Activated T-cell treated with anti-CD3 and anti-CD28 coated beads, Interleukin-2, amount 50 U/mL, for 48 hours (primary cell): Measurements from ENCODE around the gene APOC4.
"Not testable (repeated sequence)": the region's sequence is repeated elsewhere in the genome, so short reads cannot be mapped to it uniquely, and the experiment has no call there.

Source experiments
- DNase-seq, 2 experiments: peaks; one replicate each; pipeline ENCODE4 v3.0.0-alpha.2; 2020

The APOC4 gene, protein sequence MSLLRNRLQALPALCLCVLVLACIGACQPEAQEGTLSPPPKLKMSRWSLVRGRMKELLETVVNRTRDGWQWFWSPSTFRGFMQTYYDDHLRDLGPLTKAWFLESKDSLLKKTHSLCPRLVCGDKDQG

DNA sequence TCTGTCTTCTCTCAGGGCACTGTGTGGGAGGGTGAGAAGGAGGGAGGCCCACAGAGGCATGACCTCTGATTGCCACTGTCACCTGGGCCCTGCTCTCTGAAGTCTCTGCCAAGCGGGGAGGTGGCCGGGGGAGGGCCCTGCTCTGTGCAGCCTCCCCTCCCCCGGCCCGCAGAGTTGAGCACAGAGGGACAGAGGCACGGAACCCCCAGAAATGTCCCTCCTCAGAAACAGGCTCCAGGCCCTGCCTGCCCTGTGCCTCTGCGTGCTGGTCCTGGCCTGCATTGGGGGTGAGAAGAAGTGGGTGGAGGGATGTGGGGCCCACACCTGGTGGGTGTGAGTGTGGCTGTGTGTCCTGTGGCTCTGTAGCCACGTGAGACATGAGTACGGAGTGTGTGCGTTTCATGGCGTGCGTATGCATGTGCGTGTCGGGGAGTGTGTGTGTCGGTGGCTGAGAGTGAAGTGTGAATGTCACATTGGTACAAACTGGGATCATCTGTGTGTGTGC is at the start of gene APOC4:
APOC4 (plus strand) TSS at position 171 of the 505 bp plus-strand sequence; CDS start at position 212, 41 bp downstream.
- DNase-seq = no peak

DNA sequence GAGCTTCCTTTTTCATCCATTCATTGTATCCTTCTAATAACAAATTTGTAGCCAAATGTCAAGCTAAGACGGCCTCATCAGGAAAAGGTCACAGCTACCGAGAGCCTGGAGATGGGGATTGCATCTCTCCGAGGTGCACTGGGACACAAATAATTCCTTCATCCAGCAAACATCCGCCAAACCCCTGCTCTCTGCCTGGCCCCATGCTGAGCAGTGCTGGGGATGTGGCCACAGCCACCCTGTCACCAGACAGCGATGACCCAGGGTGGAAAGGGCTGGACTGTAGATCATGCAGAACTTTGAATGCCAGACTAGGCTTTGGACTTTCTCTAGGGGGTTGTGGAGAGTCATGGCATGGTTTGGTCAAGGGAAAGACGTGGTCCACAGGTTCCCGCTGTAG is 49.1 kb upstream of the APOC4 start:
- DNase-seq = no peak

DNA sequence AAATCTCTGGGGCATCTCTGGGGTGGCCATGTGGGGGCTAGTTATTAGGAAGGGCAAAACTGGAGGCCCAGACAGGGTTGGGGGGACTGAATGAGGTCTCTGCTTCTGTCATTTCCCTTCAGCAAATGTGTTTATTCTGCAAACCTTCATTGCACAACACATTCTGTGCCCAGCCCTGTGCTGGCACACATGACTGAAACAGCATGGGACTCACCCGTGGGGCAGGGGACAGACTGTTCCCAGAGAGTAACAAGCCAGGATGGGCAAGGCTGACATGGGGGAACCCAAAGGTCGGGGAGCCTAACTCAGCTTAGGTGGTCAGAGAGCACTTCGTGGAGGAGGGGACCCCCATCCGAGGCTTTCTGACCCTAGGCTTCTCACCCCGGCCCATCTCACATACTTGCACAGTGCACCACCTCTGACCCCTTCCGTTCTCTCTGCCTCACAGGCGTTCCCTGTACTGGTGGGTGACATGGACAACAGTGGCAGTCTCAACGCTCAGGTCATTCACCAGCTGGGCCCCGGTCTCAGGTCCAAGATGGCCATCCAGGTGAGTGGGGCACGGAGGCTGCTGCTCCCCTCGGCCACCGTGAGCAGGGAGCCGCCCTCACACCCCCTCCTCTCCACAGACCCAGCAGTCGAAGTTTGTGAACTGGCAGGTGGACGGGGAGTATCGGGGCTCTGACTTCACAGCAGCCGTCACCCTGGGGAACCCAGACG is 48.5 kb upstream of the APOC4 start:
- no peak for DNase-seq

DNA sequence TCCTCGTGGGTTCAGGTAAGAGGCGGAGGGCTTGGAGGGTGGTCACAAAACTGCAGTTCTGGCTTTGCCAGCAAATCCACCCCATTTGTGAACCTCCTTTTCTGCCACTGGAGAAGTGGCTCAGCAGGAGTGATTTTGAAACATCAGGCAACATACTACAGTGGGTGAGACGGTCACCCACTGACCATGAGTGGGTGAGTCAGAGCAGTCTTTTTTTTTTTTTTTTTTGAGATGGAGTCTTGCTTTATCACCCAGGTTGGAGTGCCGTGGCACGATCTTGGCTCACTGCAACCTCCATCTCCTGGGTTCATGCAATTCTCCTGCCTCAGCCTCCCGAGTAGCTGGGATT is 48.0 kb upstream of the APOC4 start:
- DNase-seq = no peak

DNA sequence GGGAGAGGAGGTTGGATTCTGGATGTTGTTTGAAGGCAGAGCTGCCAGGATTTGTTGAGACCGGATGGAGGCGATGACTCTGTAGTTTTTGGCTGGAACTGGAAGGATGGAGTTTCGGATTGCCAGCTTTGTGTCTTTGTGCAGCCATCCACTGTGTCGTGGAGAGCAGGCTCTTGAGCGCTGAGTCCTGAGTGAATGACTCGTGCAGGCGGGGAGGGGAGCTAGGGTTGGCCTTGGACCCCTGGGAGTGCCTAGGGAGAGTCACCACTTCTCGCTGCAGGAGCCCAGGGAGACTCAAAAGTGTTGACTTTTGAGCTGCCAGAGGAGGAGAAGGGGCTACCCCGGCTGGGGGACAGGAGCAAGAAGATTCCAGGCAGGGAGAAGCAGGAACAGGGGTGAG is 47.1 kb upstream of the APOC4 start:
- DNase-seq = no peak

DNA sequence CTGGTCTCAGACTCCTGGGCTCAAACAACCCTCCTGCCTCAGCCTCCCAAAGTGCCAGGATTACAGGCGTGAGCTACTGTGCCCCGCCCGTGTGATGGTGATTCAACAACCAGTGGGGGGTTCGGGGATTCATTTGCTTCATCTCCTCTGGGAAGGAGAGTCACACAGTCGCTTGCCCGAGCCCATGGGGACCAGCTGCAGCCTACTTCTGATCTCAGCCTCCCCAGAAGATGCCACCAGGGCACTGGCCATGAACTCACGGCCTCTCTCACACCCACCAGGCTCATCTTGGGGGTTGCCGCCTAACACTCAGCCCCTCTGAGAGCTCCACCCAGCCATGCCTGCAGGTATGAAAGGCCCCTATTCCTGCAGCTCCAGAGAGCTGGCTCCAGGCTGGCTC is 44.2 kb upstream of the APOC4 start:
- DNase-seq = no peak

DNA sequence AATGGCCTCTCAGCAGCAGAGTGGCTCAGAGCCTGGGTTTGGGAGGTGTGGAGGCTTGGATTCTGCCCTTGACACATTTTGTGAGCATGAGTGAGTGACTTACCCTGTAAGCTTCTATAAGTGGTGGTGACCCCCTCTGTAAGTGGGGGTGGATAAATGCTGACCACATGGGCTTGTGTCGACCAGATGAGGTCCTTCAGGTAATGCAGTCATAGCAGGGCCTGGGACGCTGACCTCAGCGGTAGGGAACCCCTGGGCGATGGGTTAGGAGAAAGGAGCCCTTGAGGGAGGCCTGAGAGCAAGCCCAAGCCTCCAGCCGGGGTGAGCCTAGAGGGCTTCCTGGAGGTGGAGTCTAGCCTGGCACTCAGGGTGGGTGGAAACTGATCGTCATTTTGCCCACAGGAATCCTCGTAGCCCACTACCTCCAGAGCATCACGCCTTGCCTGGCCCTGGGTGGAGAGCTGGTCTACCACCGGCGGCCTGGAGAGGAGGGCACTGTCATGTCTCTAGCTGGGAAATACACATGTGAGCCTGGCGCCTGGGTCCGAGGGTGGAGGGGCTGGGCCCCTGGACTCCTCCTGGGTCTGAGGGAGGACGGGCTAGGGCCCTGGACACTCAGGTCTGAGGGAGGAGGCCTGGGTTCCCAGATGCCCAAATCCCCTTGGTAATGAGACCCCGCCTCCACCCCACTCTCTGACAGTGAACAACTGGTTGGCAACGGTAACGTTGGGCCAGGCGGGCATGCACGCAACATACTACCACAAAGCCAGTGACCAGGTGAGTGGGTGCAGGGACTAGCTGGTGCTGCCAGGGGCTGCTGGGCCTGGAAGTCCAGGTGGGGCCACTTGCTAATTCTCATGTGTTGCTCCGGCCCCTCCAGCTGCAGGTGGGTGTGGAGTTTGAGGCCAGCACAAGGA is 41.5 kb upstream of the APOC4 start:
- no peak for DNase-seq

DNA sequence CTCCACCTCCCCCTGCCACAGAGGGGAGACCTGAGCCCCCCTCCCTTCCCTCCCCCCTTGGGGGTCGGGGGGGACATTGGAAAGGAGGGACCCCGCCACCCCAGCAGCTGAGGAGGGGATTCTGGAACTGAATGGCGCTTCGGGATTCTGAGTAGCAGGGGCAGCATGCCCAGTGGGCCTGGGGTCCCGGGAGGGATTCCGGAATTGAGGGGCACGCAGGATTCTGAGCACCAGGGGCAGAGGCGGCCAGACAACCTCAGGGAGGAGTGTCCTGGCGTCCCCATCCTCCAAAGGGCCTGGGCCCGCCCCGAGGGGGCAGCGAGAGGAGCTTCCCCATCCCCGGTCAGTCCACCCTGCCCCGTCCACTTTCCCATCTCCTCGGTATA is 38.8 kb upstream of the APOC4 start:
- no peak for DNase-seq

DNA sequence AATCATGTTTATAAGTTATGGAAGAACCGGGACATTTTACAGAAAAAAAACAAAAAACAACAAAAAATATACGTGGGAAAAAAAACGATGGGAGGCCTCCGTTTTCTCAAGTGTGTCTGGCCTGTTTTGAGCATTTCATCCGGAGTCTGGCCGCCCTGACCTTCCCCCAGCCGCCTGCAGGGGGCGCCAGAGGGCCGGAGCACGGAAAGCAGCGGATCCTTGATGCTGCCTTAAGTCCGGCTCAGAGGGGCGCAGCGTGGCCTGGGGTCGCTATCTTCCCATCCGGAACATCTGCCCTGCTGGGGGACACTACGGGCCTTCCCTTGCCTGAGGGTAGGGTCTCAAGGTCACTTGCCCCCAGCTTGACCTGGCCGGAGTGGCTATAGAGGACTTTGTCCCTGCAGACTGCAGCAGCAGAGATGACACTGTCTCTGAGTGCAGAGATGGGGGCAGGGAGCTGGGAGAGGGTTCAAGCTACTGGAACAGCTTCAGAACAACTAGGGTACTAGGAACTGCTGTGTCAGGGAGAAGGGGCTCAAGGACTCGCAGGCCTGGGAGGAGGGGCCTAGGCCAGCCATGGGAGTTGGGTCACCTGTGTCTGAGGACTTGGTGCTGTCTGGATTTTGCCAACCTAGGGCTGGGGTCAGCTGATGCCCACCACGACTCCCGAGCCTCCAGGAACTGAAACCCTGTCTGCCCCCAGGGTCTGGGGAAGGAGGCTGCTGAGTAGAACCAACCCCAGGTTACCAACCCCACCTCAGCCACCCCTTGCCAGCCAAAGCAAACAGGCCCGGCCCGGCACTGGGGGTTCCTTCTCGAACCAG is 38.2 kb upstream of the APOC4 start:
- peak; percentile 88 to 90 for DNase-seq

DNA sequence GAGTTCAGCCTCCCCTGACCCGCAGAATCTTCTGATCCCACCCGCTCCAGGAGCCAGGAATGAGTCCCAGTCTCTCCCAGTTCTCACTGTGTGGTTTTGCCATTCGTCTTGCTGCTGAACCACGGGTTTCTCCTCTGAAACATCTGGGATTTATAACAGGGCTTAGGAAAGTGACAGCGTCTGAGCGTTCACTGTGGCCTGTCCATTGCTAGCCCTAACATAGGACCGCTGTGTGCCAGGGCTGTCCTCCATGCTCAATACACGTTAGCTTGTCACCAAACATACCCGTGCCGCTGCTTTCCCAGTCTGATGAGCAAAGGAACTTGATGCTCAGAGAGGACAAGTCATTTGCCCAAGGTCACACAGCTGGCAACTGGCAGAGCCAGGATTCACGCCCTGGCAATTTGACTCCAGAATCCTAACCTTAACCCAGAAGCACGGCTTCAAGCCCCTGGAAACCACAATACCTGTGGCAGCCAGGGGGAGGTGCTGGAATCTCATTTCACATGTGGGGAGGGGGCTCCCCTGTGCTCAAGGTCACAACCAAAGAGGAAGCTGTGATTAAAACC is 37.5 kb upstream of the APOC4 start:
- DNase-seq = peak; percentile 43 to 44

DNA sequence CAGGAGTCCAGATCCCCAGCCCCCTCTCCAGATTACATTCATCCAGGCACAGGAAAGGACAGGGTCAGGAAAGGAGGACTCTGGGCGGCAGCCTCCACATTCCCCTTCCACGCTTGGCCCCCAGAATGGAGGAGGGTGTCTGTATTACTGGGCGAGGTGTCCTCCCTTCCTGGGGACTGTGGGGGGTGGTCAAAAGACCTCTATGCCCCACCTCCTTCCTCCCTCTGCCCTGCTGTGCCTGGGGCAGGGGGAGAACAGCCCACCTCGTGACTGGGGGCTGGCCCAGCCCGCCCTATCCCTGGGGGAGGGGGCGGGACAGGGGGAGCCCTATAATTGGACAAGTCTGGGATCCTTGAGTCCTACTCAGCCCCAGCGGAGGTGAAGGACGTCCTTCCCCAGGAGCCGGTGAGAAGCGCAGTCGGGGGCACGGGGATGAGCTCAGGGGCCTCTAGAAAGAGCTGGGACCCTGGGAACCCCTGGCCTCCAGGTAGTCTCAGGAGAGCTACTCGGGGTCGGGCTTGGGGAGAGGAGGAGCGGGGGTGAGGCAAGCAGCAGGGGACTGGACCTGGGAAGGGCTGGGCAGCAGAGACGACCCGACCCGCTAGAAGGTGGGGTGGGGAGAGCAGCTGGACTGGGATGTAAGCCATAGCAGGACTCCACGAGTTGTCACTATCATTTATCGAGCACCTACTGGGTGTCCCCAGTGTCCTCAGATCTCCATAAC is 36.4 kb upstream of the APOC4 start, which contains the start of gene APOE:
APOE (plus strand) TSS at position 360 of the 724 bp plus-strand sequence. CDS start 829 bp downstream, outside the sequence.
- peak; percentile 42 to 47 for DNase-seq

DNA sequence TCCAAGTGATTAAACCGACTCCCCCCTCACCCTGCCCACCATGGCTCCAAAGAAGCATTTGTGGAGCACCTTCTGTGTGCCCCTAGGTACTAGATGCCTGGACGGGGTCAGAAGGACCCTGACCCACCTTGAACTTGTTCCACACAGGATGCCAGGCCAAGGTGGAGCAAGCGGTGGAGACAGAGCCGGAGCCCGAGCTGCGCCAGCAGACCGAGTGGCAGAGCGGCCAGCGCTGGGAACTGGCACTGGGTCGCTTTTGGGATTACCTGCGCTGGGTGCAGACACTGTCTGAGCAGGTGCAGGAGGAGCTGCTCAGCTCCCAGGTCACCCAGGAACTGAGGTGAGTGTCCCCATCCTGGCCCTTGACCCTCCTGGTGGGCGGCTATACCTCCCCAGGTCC is 34.4 kb upstream of the APOC4 start:
- no peak for DNase-seq

DNA sequence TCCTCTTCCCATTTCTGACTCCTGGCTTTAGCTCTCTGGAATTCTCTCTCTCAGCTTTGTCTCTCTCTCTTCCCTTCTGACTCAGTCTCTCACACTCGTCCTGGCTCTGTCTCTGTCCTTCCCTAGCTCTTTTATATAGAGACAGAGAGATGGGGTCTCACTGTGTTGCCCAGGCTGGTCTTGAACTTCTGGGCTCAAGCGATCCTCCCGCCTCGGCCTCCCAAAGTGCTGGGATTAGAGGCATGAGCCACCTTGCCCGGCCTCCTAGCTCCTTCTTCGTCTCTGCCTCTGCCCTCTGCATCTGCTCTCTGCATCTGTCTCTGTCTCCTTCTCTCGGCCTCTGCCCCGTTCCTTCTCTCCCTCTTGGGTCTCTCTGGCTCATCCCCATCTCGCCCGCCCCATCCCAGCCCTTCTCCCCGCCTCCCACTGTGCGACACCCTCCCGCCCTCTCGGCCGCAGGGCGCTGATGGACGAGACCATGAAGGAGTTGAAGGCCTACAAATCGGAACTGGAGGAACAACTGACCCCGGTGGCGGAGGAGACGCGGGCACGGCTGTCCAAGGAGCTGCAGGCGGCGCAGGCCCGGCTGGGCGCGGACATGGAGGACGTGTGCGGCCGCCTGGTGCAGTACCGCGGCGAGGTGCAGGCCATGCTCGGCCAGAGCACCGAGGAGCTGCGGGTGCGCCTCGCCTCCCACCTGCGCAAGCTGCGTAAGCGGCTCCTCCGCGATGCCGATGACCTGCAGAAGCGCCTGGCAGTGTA is 33.8 kb upstream of the APOC4 start:
- no peak for DNase-seq

DNA sequence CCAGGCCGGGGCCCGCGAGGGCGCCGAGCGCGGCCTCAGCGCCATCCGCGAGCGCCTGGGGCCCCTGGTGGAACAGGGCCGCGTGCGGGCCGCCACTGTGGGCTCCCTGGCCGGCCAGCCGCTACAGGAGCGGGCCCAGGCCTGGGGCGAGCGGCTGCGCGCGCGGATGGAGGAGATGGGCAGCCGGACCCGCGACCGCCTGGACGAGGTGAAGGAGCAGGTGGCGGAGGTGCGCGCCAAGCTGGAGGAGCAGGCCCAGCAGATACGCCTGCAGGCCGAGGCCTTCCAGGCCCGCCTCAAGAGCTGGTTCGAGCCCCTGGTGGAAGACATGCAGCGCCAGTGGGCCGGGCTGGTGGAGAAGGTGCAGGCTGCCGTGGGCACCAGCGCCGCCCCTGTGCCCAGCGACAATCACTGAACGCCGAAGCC is 33.2 kb upstream of the APOC4 start:
- DNase-seq = no peak

DNA sequence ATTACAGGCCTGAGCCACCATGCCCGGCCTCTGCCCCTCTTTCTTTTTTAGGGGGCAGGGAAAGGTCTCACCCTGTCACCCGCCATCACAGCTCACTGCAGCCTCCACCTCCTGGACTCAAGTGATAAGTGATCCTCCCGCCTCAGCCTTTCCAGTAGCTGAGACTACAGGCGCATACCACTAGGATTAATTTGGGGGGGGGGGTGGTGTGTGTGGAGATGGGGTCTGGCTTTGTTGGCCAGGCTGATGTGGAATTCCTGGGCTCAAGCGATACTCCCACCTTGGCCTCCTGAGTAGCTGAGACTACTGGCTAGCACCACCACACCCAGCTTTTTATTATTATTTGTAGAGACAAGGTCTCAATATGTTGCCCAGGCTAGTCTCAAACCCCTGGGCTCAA is 32.3 kb upstream of the APOC4 start:
- DNase-seq = no peak

DNA sequence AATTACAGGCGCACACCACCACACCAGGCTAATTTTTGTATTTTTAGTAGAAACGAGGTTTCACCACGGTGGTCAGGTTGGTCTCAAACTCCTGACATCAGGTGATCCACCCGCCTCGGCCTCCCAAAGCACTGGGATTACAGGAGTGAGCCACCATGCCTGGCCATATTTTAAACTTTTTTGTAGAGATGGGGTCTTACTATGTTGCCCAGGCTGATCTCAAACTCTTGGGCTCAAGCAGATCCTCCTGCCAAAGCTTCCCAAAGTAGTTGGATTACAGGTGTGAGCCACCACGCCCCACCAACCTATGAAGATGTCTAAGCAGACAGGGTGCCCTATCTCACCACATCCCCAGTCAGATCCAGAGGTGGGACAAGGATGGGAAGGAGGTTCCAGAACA is 30.1 kb upstream of the APOC4 start:
- not testable (repeated sequence) for DNase-seq

DNA sequence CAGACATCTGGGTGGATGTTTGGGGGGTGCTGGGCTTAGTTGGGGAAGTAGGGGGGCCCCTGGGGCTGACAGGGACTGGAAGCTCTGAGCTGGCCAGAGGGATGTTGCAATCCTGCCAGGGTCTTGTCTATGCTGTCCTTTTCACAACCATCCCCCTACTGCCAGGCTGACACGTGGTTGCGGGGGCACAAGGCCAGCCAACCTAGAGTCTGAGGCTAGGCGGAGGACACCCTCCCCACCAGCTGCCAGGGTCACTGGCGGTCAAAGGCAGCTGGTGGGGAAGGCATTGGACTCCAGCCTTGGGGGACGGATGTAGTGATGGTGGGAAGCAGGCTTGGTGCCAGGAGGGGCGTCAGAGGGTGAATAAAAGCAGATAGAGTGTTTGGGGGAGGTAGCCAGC is 29.2 kb upstream of the APOC4 start:
- no peak for DNase-seq

DNA sequence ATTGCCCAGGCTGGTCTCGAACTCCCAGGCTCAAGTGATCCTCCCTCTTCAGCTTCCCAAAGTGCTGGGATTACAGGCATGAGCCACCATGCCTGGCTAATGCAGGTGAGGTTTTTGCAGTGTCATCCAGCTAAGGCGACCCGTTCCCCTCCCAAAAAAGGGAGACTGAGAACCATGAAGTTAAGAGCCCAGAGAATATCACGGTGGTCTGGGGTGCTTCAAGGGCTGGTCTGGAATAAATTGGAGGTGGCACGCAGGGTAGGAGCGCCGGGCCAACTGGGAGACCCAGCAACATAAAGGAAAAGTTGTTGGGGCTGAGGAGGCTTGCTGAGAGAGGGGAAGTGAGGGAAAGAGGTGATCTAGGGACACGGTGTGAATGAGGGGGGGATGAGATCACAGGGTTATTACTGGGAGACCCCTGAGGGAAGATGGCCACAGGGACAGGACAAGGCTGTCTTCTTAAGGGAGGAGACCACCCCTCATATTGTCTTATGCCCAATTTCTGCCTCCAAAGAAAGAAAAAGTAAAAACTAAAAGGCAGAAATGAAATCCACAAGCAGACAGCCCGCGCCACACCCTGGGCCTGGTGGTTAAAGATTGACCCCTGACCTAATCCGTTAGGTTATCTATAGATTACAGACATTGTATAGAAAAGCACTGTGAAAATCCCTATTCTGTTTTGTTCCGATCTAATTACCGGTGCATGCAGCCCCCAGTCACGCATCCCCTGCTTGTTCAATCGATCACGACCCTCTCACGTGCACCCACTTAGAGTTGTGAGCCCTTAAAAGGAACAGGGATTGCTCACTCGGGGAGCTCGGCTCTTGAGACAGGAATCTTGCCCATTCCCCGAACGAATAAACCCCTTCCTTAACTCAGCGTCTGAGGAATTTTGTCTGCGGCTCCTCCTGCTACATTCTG is 28.3 kb upstream of the APOC4 start:
- DNase-seq = not testable (repeated sequence)

DNA sequence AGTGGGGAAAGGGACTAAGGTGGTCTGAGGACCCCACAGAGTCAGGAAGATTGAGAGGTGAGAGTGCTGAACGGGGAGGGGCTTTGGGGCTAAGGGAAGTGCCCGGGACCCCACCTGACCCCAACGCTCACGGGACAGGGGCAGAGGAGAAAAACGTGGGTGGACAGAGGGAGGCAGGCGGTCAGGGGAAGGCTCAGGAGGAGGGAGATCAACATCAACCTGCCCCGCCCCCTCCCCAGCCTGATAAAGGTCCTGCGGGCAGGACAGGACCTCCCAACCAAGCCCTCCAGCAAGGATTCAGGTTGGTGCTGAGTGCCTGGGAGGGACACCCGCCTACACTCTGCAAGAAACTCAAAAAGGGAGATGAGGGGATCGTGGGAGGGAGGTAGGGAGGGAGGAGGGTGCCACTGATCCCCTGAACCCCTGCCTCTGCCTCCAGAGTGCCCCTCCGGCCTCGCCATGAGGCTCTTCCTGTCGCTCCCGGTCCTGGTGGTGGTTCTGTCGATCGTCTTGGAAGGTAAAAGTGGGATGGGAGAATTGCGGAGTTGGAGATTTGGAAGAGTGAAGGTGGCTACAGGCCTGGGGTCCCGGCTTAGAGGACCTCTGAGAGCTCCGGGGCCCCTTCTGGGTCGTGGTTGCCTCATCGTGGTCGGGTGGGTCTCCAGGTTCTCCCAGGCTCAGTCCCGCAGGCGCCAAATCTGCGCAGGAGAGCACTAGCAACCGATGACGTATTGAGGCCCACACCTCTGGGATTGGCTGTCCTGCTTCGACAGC is 27.4 kb upstream of the APOC4 start, which contains the start of gene APOC1:
APOC1 (plus strand) TSS at position 176 of the 774 bp plus-strand sequence; CDS start at position 460, 284 bp downstream.
- peak; percentile 87 to 89 for DNase-seq
